A673 (cell line): ENCODE results near the gene LPCAT1. TPM values are rescaled to one million over a fixed set of nuclear protein-coding genes. Genes with fewer than 3 reads are reported as not detected.

Experiments used
- BruUV-seq: library from RNA; stranded (reverse); fragments of 400-500 nt; replicated peaks from 2 replicates; lab custom pipeline; 2021; lab: Mats Ljungman, UMichigan
- CTCF ChIA-PET: fragments of 300-600 bp; sonication (Branson Sonifier 250); formaldehyde crosslinking; loops from one replicate; lab custom pipeline; 2022; ENCODE audit warnings: antibody characterized with exemption; lab: Charles Lee
- POLR2A ChIA-PET: fragments of 300-600 bp; sonication (Branson Sonifier 250); formaldehyde crosslinking; loops from one replicate; lab custom pipeline; 2022; ENCODE audit warnings: antibody characterized with exemption; ENCODE audit not compliant: low non-redundant PET; lab: Charles Lee
- DNase-seq: peaks from one replicate; pipeline ENCODE4 v3.0.0-alpha.2; 2015; ENCODE audit warnings: low spot score
- H3K27ac ChIP-seq: fragments of 200-600 bp; sonication (generic); 2 replicates; pipeline ENCODE4 v1.5.1; 2016; ENCODE audit warnings: mixed run types, low read depth, mild to moderate bottlenecking, mixed read lengths, antibody characterized with exemption, low read length; ENCODE audit not compliant: poor library complexity, severe bottlenecking
- H3K27me3 ChIP-seq: fragments of 200-600 bp; sonication (generic); replicated peaks from 2 replicates; pipeline ENCODE4 v1.6.1; 2017; ENCODE audit warnings: mixed run types, low read depth, mild to moderate bottlenecking, mixed read lengths, antibody characterized with exemption, low read length; ENCODE audit not compliant: insufficient read depth, poor library complexity
- H3K36me3 ChIP-seq: fragments of 200-600 bp; sonication (generic); 2 replicates; pipeline ENCODE4 v1.6.1; 2016; ENCODE audit warnings: mixed run types, mild to moderate bottlenecking, mixed read lengths, antibody characterized with exemption, low read length; ENCODE audit not compliant: insufficient read depth, poor library complexity, severe bottlenecking
- H3K4me1 ChIP-seq: fragments of 200-600 bp; sonication (generic); 2 replicates; pipeline ENCODE4 v1.6.1; 2017; ENCODE audit warnings: mixed run types, mild to moderate bottlenecking, mixed read lengths, antibody characterized with exemption, low read length; ENCODE audit not compliant: insufficient read depth, poor library complexity, severe bottlenecking
- H3K4me3 ChIP-seq: fragments of 200-600 bp; sonication (generic); 2 replicates; pipeline ENCODE4 v1.5.1; 2016; ENCODE audit warnings: low read depth, mixed run types, mild to moderate bottlenecking, mixed read lengths, low read length; ENCODE audit not compliant: poor library complexity, severe bottlenecking
- H3K9me3 ChIP-seq: fragments of 200-600 bp; sonication (generic); 2 replicates; pipeline ENCODE4 v1.6.1; 2016; ENCODE audit warnings: mixed run types, low read depth, mild to moderate bottlenecking, mixed read lengths, antibody characterized with exemption, low read length; ENCODE audit not compliant: poor library complexity, severe bottlenecking
- EZH2 ChIP-seq: fragments of 200-600 bp; sonication (generic); IDR thresholded peaks from 2 replicates; pipeline ENCODE4 v1.6.1; 2017; ENCODE audit warnings: borderline replicate concordance, low read depth, mild to moderate bottlenecking, mixed read lengths, antibody characterized with exemption, low read length; ENCODE audit not compliant: poor library complexity, severe bottlenecking
- intact Hi-C: fragments of 100-400 bp; cut with micrococcal nuclease; formaldehyde crosslinking; loops from one replicate; pipeline ENCODE4 v1.10.0; 2022; ENCODE audit not compliant: unreplicated experiment
- total RNA-seq: library from RNA; stranded (reverse); gene quantifications from 2 replicates; pipeline ENCODE4 v1.2.3, GENCODE V29; 2021
- TF ChIP-seq, protein P1 (sequence below): fragments of 300-800, 200-600 bp; sonication (generic); conservative IDR thresholded peaks from 2 replicates; pipeline ENCODE4 v1.5.1; 2017; ENCODE audit warnings: low read depth, mild to moderate bottlenecking, antibody characterized with exemption, low read length, moderate library complexity, mixed read lengths

LPCAT1 gene
- total RNA-seq, 1 experiment from 2014 or later, result 97.3 TPM

DNA sequence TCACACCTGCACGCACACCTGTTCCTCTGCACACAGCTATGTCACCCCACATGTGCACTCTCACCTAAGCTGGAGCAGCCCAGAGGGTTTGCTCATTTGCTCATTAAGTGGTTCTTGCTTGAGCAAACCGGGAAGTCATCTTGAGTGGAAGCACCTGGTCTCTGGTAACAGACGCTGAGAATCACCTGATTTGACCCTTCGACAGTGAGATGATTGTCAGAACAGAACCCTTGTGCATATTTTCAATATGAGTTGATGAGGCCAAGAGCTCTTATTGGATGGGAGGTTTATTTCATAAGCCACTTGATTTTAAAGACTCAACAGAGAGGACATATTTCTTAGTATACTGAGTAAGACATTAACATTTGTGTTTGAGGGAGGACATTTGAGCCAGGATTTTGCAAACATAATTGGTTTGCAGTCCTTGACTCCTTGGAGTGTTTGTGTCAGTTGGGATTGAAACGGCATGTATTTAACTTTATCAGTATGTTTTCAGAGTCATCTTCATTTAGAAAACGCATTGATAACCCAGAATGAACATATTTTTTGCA lies 22.1 kb upstream of the LPCAT1 start:
- no peaks in the 10 kb centered on the region for H3K9me3 ChIP-seq
- no peak overlapping the region for H3K27ac ChIP-seq
- no peak overlapping the region for H3K4me3 ChIP-seq
- H3K4me1 ChIP-seq, result no peaks in the 10 kb centered on the region
- TF ChIP-seq, protein P1, sequence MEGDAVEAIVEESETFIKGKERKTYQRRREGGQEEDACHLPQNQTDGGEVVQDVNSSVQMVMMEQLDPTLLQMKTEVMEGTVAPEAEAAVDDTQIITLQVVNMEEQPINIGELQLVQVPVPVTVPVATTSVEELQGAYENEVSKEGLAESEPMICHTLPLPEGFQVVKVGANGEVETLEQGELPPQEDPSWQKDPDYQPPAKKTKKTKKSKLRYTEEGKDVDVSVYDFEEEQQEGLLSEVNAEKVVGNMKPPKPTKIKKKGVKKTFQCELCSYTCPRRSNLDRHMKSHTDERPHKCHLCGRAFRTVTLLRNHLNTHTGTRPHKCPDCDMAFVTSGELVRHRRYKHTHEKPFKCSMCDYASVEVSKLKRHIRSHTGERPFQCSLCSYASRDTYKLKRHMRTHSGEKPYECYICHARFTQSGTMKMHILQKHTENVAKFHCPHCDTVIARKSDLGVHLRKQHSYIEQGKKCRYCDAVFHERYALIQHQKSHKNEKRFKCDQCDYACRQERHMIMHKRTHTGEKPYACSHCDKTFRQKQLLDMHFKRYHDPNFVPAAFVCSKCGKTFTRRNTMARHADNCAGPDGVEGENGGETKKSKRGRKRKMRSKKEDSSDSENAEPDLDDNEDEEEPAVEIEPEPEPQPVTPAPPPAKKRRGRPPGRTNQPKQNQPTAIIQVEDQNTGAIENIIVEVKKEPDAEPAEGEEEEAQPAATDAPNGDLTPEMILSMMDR, result no peak
- TF ChIP-seq EZH2, result no peak
- POLR2A ChIA-PET, result no interaction called here
- H3K36me3 ChIP-seq, result no peaks in the 10 kb centered on the region
- H3K27me3 ChIP-seq, result no peaks in the 10 kb centered on the region
- DNase-seq, result no peak
- no TSS peak for BruUV-seq
- CTCF ChIA-PET, result no interaction called here
- intact Hi-C loops, result no loop called here

DNA sequence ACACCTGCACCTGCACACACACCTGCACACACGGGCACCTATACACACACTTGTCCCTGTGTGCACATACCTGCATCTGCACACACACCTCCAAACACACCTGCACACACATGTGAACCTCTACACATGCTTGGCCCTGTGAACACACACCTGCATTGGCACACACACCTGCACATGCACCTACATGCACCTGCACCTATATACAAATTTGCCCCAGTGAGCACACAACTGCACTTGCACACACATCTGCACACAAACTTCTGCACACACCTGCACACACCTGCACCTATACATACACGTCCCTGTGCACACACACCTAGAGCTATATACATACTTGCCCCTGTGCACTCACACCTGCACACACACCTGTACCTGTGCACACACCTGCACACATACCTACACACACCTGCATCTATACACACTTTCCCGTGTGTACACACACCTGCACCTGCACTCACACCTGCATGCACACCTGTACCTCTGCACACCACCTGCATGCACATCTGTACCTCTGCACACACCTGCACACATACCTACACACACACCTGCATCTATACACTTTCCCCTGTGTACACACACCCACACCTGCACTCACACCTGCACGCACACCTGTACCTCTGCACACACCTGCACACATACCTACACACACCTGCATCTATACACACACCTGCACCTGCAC lies 21.5 kb upstream of the LPCAT1 start:
- POLR2A ChIA-PET, result no interaction called here
- Histone ChIP-seq H3K36me3 (no peaks in the 10 kb centered on the region), H3K27ac (no peak overlapping the region), H3K4me1 (no peaks in the 10 kb centered on the region), H3K4me3 (no peak overlapping the region), H3K27me3 (no peaks in the 10 kb centered on the region), H3K9me3 (no peaks in the 10 kb centered on the region)
- CTCF ChIA-PET, result no interaction called here
- BruUV-seq, result no TSS peak
- intact Hi-C loops, result no loop called here
- no peak for TF ChIP-seq EZH2
- TF ChIP-seq, protein P1, result no peak
- no peak for DNase-seq

DNA sequence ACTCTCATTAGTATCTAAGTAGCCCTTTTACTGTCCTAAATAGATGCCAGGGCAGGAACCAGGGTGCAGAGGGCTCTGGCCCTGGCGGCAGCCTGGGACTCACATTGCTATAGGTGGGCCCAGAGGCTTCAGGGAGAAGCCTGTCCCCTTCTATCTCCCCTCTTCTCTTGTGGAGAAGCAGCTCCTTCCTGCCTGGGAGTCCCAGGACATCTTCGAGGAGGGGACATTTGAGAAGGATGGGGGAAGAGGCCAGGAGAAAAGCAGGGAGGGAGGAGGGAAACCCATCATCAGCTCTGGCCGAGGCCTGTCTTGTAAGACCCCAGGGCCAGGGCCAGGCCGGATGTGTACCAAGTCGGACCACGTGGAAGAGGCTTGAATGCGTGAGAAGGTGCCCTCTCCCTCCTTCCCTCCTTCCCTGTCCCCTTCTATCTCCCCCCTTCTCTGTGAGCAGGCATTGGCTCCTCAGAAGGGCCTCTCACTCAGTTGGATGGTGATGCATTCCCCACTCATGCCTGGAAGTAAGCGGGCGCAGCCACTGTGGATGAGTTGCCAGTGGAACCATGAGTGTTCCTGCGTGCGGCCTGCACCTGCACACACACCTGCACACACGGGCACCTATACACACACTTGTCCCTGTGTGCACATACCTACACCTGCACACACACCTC lies 20.7 kb upstream of the LPCAT1 start:
- no peaks in the 10 kb centered on the region for H3K27me3 ChIP-seq
- intact Hi-C loops, result no loop called here
- no peak overlapping the region for H3K4me3 ChIP-seq
- no peak overlapping the region for H3K27ac ChIP-seq
- DNase-seq, result no peak
- TF ChIP-seq, protein P1, result no peak
- no peak for TF ChIP-seq EZH2
- no TSS peak for BruUV-seq
- H3K36me3 ChIP-seq, result no peaks in the 10 kb centered on the region
- CTCF ChIA-PET, result no interaction called here
- POLR2A ChIA-PET, result no interaction called here
- peaks cover 4% of the 10 kb centered on the region for H3K9me3 ChIP-seq
- H3K4me1 ChIP-seq, result no peaks in the 10 kb centered on the region
